NCI-H2196 treated with DMSO at 0.1 percent for 48 hours (cell line): ENCODE results near the gene OR5F1.

Experiments
- DNase-seq: peaks from one replicate; lab custom pipeline; 2025; ENCODE audit not compliant: unreplicated experiment; lab: John Stamatoyannopoulos, UW

Gene OR5F1

DNA sequence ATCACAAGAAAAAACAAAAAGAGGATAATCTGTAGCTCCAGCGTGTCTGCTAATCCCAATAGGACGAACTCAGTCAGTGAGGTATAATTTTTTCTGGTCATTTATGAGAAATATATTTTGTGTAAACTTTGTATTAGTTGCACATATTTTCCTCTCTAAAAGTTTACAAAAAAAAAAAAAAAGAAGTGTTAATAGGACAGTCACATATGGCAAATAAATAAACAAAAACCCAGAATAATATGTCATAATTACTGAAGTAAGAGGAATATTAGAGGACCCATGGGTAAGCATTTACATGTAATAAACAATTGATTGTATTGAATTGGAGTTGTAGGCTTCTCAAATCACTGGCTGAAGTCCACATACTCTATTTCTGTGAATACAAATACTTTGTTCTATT is at the start of gene OR5F1:
Gene OR5F1 (minus strand): TSS at position 101 of the 400 bp plus-strand sequence. CDS start 0 bp downstream, at position 101.
- DNase-seq: no peak

DNA sequence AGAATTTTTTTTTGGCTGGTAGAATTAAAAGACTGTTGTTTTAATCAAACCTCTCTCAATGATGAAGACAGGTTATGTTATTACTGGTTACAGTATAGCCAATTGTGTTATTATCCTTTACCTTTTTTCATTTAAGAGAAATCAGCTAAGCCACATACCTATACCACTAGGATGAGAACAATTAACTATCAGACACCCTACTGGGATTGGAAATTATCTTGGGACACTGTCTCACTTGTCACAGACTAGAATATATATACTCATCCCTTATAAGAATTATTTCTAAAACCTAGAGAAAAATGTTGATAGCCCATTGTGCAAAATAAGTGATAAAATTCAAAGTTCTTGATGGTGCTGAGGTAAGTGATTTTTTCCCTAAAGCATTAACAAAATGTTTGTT is 32.9 kb upstream of the OR5F1 start, which contains the start of gene OR5AS1:
Gene OR5AS1 (plus strand): TSS at position 301 of the 400 bp plus-strand sequence. CDS start 2,765 bp downstream, outside the sequence.
- no peak for DNase-seq

DNA sequence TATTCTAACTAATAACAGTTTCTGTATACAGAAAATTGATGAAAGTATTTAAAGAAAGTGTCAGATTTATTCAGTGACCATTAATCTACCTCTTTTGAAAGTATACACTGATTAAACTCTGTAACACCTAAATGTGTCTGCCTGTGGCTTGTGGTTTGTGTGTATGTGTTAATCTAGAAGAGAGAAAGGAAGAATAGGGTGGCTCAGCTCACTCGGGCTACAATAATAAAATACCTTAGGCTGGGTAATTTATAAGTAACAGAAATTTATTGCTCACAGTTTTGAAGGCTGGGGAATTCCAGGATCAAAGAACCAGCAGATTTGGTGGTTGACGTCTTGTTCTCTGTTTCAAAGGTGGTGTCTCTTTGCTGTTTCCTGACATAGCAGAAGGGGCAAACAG is 19.4 kb upstream of the OR5F1 start:
- no peak for DNase-seq

DNA sequence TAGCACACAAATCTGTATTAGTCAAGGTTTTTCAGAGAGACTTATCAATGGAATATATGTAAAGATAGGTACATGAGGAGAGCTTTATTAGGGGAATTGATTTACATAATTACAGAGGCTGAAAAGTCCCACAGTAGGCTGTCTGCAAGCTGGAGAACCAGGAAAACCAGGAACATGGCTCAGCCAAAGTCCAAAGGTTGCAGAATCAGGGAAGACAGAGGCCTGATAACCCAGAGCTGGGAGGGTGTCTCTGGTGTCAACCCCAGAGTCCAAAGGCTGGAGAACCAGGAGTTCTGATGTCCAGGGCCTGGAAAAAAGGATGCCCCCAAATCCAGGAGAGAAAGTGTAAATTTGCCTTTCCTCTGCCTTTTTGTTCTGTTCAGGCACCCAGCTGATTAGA is 16.3 kb upstream of the OR5F1 start:
- no peak for DNase-seq

DNA sequence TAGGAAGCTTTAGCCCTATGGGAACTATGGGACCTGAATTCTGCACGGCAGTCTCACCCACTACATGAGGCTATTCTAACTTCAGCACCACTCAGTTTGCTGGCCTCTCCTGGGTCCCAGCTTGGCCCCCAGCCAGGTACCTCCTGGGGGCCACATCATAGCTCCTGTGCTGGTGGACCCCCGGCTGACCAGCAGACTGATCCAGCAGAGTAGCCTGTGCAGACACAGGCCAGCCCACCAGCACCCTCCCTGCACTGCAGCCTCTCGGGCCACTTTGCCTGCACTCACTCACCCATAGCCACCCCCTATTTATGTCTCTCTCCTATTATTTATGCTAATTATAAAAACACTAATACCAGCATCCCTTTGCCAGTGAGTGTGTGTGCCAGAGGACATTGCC is 23.5 kb downstream of the OR5F1 start:
- no peak for DNase-seq

DNA sequence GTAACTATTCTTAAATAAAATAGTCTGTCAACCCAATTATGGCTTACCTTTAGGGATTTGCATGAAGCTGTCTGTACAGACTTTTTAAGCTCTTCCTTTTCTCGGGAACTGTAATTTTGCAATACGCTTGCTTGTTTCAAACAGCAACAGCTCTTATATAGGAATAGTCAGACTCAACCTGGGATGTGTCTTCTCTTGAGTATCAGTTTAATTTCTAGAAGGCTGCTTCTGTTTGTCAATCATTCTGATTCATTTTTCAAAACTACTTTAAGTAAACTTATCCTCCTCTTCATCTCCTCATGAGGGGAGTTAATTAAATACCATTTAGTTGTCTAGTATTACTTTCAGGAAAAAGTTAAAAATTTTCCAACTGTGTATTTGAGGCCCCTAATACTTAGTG is 24.6 kb downstream of the OR5F1 start, which contains the start of gene OR10AG1:
Gene OR10AG1 (minus strand): TSS at position 101 of the 400 bp plus-strand sequence. CDS start 38 bp downstream, at position 63.
- DNase-seq: no peak

DNA sequence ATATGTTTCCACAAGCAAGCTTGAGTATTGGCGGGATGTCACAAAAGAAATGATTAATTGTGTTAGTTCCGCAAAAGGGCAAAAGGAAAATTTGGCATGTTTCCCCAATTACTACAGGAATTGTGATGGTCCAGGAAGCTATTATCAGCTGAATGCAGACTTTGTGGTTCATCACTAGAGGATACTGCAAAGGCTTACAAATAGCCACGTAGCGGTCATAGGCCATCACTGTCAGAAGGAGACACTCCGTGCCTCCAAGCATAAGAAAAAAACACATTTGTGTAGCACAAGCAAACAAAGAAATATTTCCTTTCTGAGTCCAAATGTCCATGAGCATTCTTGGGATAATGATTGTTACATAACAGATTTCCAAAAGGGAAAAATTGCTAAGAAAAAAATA is 26.5 kb downstream of the OR5F1 start:
- no peak for DNase-seq

DNA sequence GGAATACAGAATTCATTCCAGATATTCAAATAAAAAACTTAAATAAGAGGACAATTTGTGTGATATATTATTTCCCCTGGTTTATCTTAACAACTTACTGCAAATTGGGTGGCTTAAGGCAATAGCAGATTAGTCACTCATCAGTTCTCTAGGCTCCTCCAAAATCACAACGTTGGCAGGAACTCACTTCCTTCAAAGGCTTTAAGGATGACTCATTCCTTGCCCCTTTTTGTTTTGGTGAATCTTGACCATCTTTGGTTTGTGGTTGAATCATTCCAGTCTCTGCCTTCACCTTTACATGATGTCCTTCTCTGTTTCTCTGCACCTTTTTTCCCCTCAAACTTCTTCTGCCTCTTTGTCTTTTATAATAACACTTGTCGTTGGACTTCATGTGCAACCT is 28.0 kb downstream of the OR5F1 start:
- DNase-seq: no peak

DNA sequence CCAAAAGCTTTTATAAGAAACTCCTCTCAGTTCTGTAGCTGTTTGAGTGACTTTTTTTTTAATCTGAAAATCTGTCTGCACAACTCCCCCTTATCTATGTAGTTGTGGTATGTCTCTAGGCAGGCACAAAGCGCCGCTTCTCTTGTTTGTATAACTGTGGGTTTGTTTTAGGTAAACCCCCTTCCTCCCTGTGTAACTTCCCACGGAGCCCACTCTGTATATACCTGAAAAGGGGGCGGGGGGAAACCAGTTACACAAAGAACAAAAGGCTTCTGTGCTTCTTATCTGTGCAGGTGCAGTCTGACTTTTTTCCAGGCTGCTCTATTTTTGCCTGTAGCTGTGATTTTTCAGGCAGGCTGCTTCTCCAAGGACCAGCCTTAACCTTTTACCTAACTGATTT is 37.9 kb downstream of the OR5F1 start:
- no peak for DNase-seq

DNA sequence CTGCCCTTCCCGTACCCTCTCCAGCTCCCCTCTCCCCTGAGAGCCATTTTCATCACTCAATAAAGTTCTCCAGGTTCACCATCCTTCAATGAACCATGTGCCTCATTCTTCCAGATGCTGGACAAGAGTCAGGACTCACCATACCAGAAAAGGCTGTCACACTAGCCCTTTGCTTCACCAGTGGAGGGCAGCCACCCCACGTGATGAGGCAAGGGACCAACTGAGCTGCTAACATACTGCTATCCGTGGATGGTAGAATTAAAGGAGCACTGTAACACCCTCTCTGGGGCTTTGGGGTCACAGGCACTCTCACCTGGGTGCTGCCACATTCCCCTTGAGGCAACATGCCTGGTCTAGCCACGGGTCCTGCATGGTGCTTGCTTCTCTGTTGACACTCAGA is 45.1 kb downstream of the OR5F1 start:
- no peak for DNase-seq
